Measurements from ENCODE around the gene ADAM22. TPM values are rescaled to one million over a fixed set of nuclear protein-coding genes. Genes with fewer than 3 reads are reported as not detected.

ADAM22 gene
- total and polyA plus RNA-seq, 2 of the 4 experiments (the other 2 are of a cell fraction), result 0.03 to 0.18 TPM

DNA sequence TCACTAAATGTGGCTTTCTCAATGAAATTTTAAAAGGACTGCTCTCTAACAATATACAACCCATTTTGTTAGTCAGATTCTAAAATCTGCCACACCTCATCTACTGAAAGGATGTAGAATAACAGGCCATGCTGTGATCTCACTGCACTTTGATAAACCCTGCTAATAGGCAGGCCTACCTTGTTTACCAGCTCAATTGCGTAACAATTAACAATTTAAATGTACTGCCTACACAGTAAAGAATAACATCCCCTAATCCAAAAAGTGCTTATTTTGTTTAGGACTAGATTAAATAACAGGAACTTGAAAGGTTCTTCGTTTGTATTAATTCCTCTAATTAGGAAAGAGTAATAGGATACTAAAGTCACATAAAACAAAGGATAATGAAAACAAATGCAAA is 281.2 kb downstream of the ADAM22 start:
- POLR2A ChIA-PET (ENCODE audit: unreplicated experiment), result no interaction called here
- Histone ChIP-seq H4K20me1 (ENCODE audit: insufficient read depth, low read length) (peaks cover 3% of the 10 kb centered on the region; the same call in 1 of the 2 replicates), H2BK5ac (ENCODE audit: low read depth, low read length, poor library complexity, severe bottlenecking) (no peak overlapping the region), H3K14ac (replicated peaks; ENCODE audit: low read depth, low read length) (no peak overlapping the region), H3K4me2 (ENCODE audit: low read depth, low read length) (no peak overlapping the region), H2BK15ac (ENCODE audit: low read depth, low read length) (no peak overlapping the region), H3K4me3 (ENCODE audit: insufficient read depth, low read depth, low read length) (no peak overlapping the region), H3K27me3 (ENCODE audit: control insufficient read depth, insufficient read depth, low read length) (no peaks in the 10 kb centered on the region), H2AK9ac (replicated peaks; ENCODE audit: low read depth, low read length, poor library complexity) (no peak overlapping the region), H3K23ac (ENCODE audit: low read depth, low read length) (no peak overlapping the region), H3K4me1 (ENCODE audit: control insufficient read depth, insufficient read depth, low read length) (peaks cover 2% of the 10 kb centered on the region; the same call in 1 of the 2 replicates), H2BK20ac (ENCODE audit: low read depth, low read length) (no peak overlapping the region), H3K79me1 (ENCODE audit: low read depth in 1 of 2, low read length in 2 of 2) (peaks cover 30 to 46% of the 10 kb centered on the region in 2 experiments), H2BK120ac (ENCODE audit: low read depth, low read length) (no peak overlapping the region), H4K5ac (ENCODE audit: low read depth, low read length) (no peak overlapping the region), H3K9ac (ENCODE audit: low read depth, low read length) (no peak overlapping the region), H3K4ac (ENCODE audit: low read depth, low read length) (no peak overlapping the region), H3K18ac (ENCODE audit: low read depth, low read length) (no peak overlapping the region), H3K36me3 (ENCODE audit: control insufficient read depth, insufficient read depth, low read length) (peaks cover 32% of the 10 kb centered on the region), H3K56ac (ENCODE audit: extremely low read depth, insufficient read depth, low read length) (no peak overlapping the region), H4K8ac (ENCODE audit: low read depth in 2 of 2, low read length in 2 of 2) (no peak overlapping the region), H3K9me1 (ENCODE audit: insufficient read depth, low read length) (peaks cover 3% of the 10 kb centered on the region), H2AFZ (replicated peaks; ENCODE audit: low read length, poor library complexity) (no peak overlapping the region), H3K9me3 (ENCODE audit: control insufficient read depth, insufficient read depth, low read length) (no peaks in the 10 kb centered on the region), H2AK5ac (ENCODE audit: low read depth, low read length) (no peak overlapping the region), H4K91ac (ENCODE audit: insufficient read depth, low read depth, low read length) (no peak overlapping the region), H3K27ac (ENCODE audit: insufficient read depth, low read length) (no peak overlapping the region)
- WGBS, 2 experiments (ENCODE audit: extremely low coverage in 2 of 2, insufficient read length in 1 of 2), result no CpG with 5 or more reads among the region's 2 CpGs
- DNase-seq, result no peak
- ATAC-seq (ENCODE audit: low read depth), result no peak
- dilution Hi-C loops (cut with HindIII; ENCODE audit: low sequenced_read_pairs, unreplicated experiment), result no loop called here
- in situ Hi-C loops (cut with MboI; ENCODE audit: low sequenced_read_pairs), result no loop called here
- BruUV-seq (replicated peaks), result no TSS peak
- intact Hi-C loops (cut with micrococcal nuclease), result no loop called here
- CTCF ChIA-PET, result no interaction called here
- TF ChIP-seq CEBPB (IDR thresholded peaks at IDR 0.05; ENCODE audit: low read depth, low read length), result peak; percentile 79
- no peak for TF ChIP-seq MXI1 (IDR thresholded peaks at IDR 0.05; ENCODE audit: borderline replicate concordance, low read depth, low read length)

All from IMR-90 (cell line).